Fibroblast of lung (primary cell): ENCODE results near the gene KIF1B. TPM values are rescaled to one million over a fixed set of nuclear protein-coding genes. Genes with fewer than 3 reads are reported as not detected.

ENCODE experiments used
- DNase-seq, 2 donors: peaks; one replicate each; pipeline versions ENCODE4 v3.0.0 to v3.0.0-alpha.2; 2010; ENCODE audit warnings: low read depth in 2 of 2
- H2AFZ ChIP-seq: 2 replicates; pipeline ENCODE4 v1.5.1; 2012; ENCODE audit warnings: low read length, control low read depth, inconsistent platforms
- H3K27ac ChIP-seq: 2 replicates; pipeline ENCODE4 v1.5.1; 2011; ENCODE audit warnings: low read length, control low read depth; ENCODE audit not compliant: insufficient read depth
- H3K27me3 ChIP-seq: 2 replicates; pipeline ENCODE4 v1.5.1; 2011; ENCODE audit warnings: mild to moderate bottlenecking, low read length; ENCODE audit not compliant: control insufficient read depth, insufficient read depth
- H3K36me3 ChIP-seq: 2 replicates; pipeline ENCODE4 v1.5.1; 2011; ENCODE audit warnings: low read length; ENCODE audit not compliant: control insufficient read depth, insufficient read depth
- H3K4me1 ChIP-seq: 2 replicates; pipeline ENCODE4 v1.5.1; 2011; ENCODE audit warnings: low read length; ENCODE audit not compliant: control insufficient read depth, insufficient read depth; ENCODE audit errors: extremely low read depth
- H3K4me2 ChIP-seq: 2 replicates; pipeline ENCODE4 v1.5.1; 2011; ENCODE audit warnings: low read length, control low read depth; ENCODE audit not compliant: insufficient read depth; ENCODE audit errors: extremely low read depth
- H3K4me3 ChIP-seq, 4 experiments: fragments of 200-600 bp in 1 of 4; sonication (generic) in 1 of 4; replicated peaks in 1 of 4; 2 replicates each; pipeline ENCODE4 v1.5.1; 2011 to 2016; ENCODE audit warnings: low read length in 4 of 4, low read depth in 3 of 4, mild to moderate bottlenecking in 3 of 4, control low read depth in 2 of 4, inconsistent platforms in 1 of 4, mixed read lengths in 1 of 4; ENCODE audit not compliant: insufficient read depth in 1 of 4; ENCODE audit errors: control extremely low read depth in 1 of 4
- H3K79me2 ChIP-seq: 2 replicates; pipeline ENCODE4 v1.5.1; 2012; ENCODE audit warnings: mild to moderate bottlenecking, low read length, inconsistent platforms; ENCODE audit not compliant: control insufficient read depth, insufficient read depth
- H3K9ac ChIP-seq: 2 replicates; pipeline ENCODE4 v1.5.1; 2011; ENCODE audit warnings: mild to moderate bottlenecking, low read length, control low read depth; ENCODE audit not compliant: insufficient read depth
- H3K9me3 ChIP-seq: 2 replicates; pipeline ENCODE4 v1.5.1; 2012; ENCODE audit warnings: low read depth, low read length; ENCODE audit not compliant: control insufficient read depth, insufficient read depth
- H4K20me1 ChIP-seq: 2 replicates; pipeline ENCODE4 v1.5.1; 2011; ENCODE audit warnings: low read length; ENCODE audit not compliant: control insufficient read depth, insufficient read depth; ENCODE audit errors: extremely low read depth
- CTCF ChIP-seq, 2 donors: IDR thresholded peaks in 1 of 2; conservative IDR thresholded peaks in 1 of 2; 1 replicate in 1 of 2; 2 replicates in 1 of 2; pipeline ENCODE4 v1.5.1; 2011 to 2012; ENCODE audit warnings: low read length in 2 of 2, control low read depth in 1 of 2, inconsistent platforms in 1 of 2, low read depth in 1 of 2, mild to moderate bottlenecking in 1 of 2
- EZH2 ChIP-seq: IDR thresholded peaks from 2 replicates; pipeline ENCODE4 v1.5.1; 2012; ENCODE audit warnings: low read length, control low read depth, mild to moderate bottlenecking; ENCODE audit errors: missing control alignments
- polyA plus RNA-seq, 2 donors: library from polyadenylated mRNA; depleted of rRNA in 1 of 2; stranded (reverse) in 1 of 2; unstranded in 1 of 2; fragments of >200 nt; gene quantifications; 2 replicates each; pipeline ENCODE4 v1.2.1, GENCODE V29; 2011 to 2012; ENCODE audit warnings: missing spikeins in 1 of 2
- total RNA-seq: library from RNA; depleted of rRNA; stranded (reverse); fragments of >200 nt; gene quantifications from 2 replicates; pipeline ENCODE4 v1.2.1, GENCODE V29; 2014

The KIF1B gene
- total and polyA plus RNA-seq, 2 donors (not counting 1 experiment from before 2014, with no cell fraction given), result 23.6 to 34.3 TPM

DNA sequence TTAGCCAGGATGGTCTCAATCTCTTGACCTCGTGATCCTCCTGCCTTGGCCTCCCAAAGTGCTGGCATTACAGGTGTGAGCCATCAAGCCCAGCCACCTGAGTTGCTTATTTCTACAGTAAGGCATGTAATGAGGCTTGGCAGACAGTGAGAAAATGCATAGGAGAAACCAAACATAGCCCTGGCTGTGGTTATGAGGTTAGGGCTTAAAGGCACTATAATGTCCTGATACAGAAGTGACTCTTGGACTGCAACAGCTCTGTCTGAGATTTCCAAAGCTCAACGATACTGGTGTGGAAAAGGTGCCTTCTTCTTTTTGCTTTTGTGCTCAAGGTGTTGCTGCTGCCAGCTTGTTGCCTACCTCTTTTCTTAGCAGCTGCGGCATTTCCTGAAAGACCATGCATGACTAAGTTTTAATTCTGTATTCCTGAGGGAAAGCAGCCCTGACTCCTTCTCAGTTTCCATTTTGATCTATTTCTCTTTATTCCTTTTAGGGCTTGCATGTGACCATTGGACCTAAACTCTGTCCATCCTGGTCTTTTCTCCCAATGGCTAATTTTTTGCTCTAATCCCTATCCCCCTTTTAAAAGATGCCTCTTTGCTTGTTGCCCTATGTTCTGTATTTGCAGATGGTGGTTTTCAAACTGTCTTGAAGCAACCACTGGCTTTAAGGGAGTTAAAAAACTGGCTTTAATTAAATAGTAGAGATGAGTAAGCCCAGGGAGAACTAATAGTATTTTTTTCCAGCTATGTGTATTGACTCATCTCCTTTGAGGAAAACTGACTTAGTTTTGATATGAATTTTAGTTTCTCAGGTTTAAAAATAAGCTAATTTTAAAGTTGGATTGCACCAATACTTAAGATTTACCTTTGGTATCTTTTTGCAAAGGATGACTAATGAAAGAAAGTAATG, 70.3 kb downstream of the KIF1B start:
- H3K27ac ChIP-seq, result peak overlapping the region; percentile 17
- DNase-seq, result peak; percentile 20 to 56
- no peak overlapping the region for H3K4me2 ChIP-seq
- H3K79me2 ChIP-seq, result no peaks in the 10 kb centered on the region
- no peak for TF ChIP-seq EZH2
- no peak for TF ChIP-seq CTCF (conservative IDR thresholded peaks at IDR 0.05 in 1 of 2, IDR thresholded peaks at IDR 0.05 in 1 of 2; ENCODE audit: low read depth in 1 of 2, low read length in 2 of 2)
- no peaks in the 10 kb centered on the region for H3K9me3 ChIP-seq
- H4K20me1 ChIP-seq, result no peaks in the 10 kb centered on the region
- H3K9ac ChIP-seq, result no peak overlapping the region
- H3K4me3 ChIP-seq, result no peak overlapping the region
- peaks cover 4% of the 10 kb centered on the region for H3K4me1 ChIP-seq
- peaks cover 5% of the 10 kb centered on the region for H3K36me3 ChIP-seq
- no peaks in the 10 kb centered on the region for H3K27me3 ChIP-seq
- H2AFZ ChIP-seq, result no peak overlapping the region

DNA sequence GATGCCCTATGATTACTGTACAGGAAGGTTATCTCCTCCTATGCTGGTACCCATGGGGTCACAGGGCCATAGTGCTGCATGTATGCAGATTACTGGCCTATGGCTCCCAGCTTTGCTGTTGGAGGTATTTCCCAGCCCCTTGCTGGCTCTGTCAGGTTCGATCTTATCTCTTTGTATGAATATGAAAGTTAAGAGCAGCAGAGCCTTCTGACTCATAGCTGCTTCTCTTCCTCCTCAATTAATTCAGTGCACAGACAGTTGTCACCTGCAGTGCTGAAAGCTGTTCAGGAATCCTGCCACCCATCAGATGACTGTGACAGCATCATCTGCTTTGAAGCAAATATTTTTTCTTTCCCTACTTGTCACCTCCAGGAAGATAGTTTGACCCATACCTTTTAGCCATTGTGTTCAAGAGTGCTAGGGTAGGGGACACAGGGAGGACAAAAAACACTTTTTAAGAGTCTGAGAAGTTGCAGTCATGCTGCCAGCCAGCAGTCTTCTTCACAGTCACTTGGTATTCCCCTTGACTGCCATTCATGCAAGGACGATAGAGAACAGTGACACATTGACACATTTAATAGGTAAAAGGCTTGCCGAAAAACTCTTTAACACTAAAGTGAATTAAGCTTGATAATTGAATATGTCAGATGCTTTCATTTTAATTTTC, 73.1 kb downstream of the KIF1B start:
- Histone ChIP-seq H3K4me3 (no peak overlapping the region), H3K27me3 (no peaks in the 10 kb centered on the region), H2AFZ (no peak overlapping the region), H3K9me3 (no peaks in the 10 kb centered on the region), H3K36me3 (peaks cover 5% of the 10 kb centered on the region), H3K79me2 (no peaks in the 10 kb centered on the region), H3K4me1 (peaks cover 4% of the 10 kb centered on the region), H4K20me1 (no peaks in the 10 kb centered on the region), H3K9ac (no peak overlapping the region), H3K27ac (no peak overlapping the region), H3K4me2 (no peak overlapping the region)
- DNase-seq, result peak in 1 of 2 donors; percentile 35
- TF ChIP-seq EZH2 (no peak), CTCF (conservative IDR thresholded peaks at IDR 0.05 in 1 of 2, IDR thresholded peaks at IDR 0.05 in 1 of 2; ENCODE audit: low read depth in 1 of 2, low read length in 2 of 2) (no peak)

- H3K9me3 ChIP-seq, result no peaks in the 10 kb centered on the region
- peaks cover under 1% of the 10 kb centered on the region for H3K4me1 ChIP-seq
- peak; percentile 1 to 26 for DNase-seq
- no peaks in the 10 kb centered on the region for H4K20me1 ChIP-seq
- peaks cover 5% of the 10 kb centered on the region for H3K36me3 ChIP-seq
- no peak overlapping the region for H3K9ac ChIP-seq
- no peak for TF ChIP-seq EZH2
- TF ChIP-seq CTCF (conservative IDR thresholded peaks at IDR 0.05 in 1 of 2, IDR thresholded peaks at IDR 0.05 in 1 of 2; ENCODE audit: low read depth in 1 of 2, low read length in 2 of 2), result no peak
- H3K27ac ChIP-seq, result no peak overlapping the region
- no peak overlapping the region for H3K4me2 ChIP-seq
- H3K4me3 ChIP-seq, result no peak overlapping the region
- H3K27me3 ChIP-seq, result no peaks in the 10 kb centered on the region
- no peak overlapping the region for H2AFZ ChIP-seq
- no peaks in the 10 kb centered on the region for H3K79me2 ChIP-seq
These were observed 75.9 kb downstream of the KIF1B start for GRCh38 chr1:10286244-10286643.
